ENCODE data around the gene ANKRD29.
"Not testable (repeated sequence)": the region's sequence is repeated elsewhere in the genome, so short reads cannot be mapped to it uniquely, and the experiment has no call there.

The ANKRD29 gene

GRCh38 chr18:23560186-23560585 lies 102.5 kb downstream of the ANKRD29 start:
- H3K18ac ChIP-seq (ENCODE audit: low read length) = no peak overlapping the region
- H3K4me1 ChIP-seq (ENCODE audit: control insufficient read depth in 1 of 2, insufficient read depth in 2 of 2, low read length in 2 of 2) = peaks cover 0 to 1% of the 10 kb centered on the region in 2 experiments
- no peak overlapping the region for H3K23ac ChIP-seq (ENCODE audit: low read length)
- no peak overlapping the region for H3K4me2 ChIP-seq (ENCODE audit: low read length)
- H3K27me3 ChIP-seq (ENCODE audit: insufficient read depth, low read length) = no peaks in the 10 kb centered on the region
- H3K27ac ChIP-seq (ENCODE audit: low read depth, low read length) = no peak overlapping the region
- H3K4ac ChIP-seq (ENCODE audit: low read depth, low read length) = no peak overlapping the region
- H4K12ac ChIP-seq (ENCODE audit: low read depth, low read length) = no peak overlapping the region
- no peak overlapping the region for H2BK12ac ChIP-seq (ENCODE audit: low read length)
- no peak overlapping the region for H2BK120ac ChIP-seq (ENCODE audit: insufficient read depth, low read length, poor library complexity)
- no peak overlapping the region for H4K8ac ChIP-seq (ENCODE audit: low read depth, low read length)
- no peak overlapping the region for H3K4me3 ChIP-seq (ENCODE audit: low read depth, low read length)
- no peak overlapping the region for H3K9ac ChIP-seq (ENCODE audit: low read length)
- no peak overlapping the region for H2AFZ ChIP-seq (ENCODE audit: insufficient read depth, low read length, poor library complexity)
- peaks cover 2% of the 10 kb centered on the region for H3K9me3 ChIP-seq (ENCODE audit: insufficient read depth, low read depth, low read length)
- H3K36me3 ChIP-seq (ENCODE audit: control insufficient read depth in 1 of 2, insufficient read depth in 2 of 2, low read length in 2 of 2) = peaks cover 26 to 39% of the 10 kb centered on the region in 2 experiments
- no peaks in the 10 kb centered on the region for H3K79me2 ChIP-seq (ENCODE audit: control insufficient read depth, insufficient read depth, low read length, poor library complexity)
- DNase-seq = no peak
- no peaks in the 10 kb centered on the region for H3K79me1 ChIP-seq (ENCODE audit: low read length)
- no CpG with 5 or more reads among the region's 4 CpGs for WGBS (ENCODE audit: extremely low coverage, insufficient coverage, insufficient read length)
- no peak overlapping the region for H3K14ac ChIP-seq (ENCODE audit: low read length)
- no peak overlapping the region for H4K91ac ChIP-seq (ENCODE audit: low read depth, low read length)
- H2AK5ac ChIP-seq (ENCODE audit: low read length) = no peak overlapping the region
- H2BK5ac ChIP-seq (ENCODE audit: low read depth, low read length, poor library complexity) = no peak overlapping the region

DNA sequence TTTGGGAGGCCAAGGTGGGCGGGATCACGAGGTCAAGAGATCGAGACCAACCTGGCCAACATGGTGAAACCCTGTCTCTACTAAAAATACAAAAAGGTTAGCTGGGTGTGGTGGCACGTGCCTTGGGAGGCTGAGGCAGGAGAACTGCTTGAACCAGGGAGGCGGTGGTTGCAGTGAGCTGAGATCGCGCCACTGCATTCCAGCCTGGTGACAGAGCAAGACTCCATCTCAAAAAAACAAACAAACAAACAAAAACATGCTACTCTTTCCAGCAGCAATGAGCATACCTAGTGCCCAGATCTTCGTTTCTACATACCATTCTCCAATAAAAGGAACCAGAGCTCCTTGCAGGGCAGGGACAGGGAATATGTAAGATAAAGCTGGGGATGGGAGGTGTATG lies 105.2 kb downstream of the ANKRD29 start:
- H2AFZ ChIP-seq (ENCODE audit: insufficient read depth, low read length, poor library complexity); H3K79me2 ChIP-seq (ENCODE audit: control insufficient read depth, insufficient read depth, low read length, poor library complexity); H3K4me2 ChIP-seq (ENCODE audit: low read length); H2BK12ac ChIP-seq (ENCODE audit: low read length); H3K27ac ChIP-seq (ENCODE audit: low read depth, low read length); H3K18ac ChIP-seq (ENCODE audit: low read length); H3K79me1 ChIP-seq (ENCODE audit: low read length); H2BK120ac ChIP-seq (ENCODE audit: insufficient read depth, low read length, poor library complexity); H3K14ac ChIP-seq (ENCODE audit: low read length); H3K4ac ChIP-seq (ENCODE audit: low read depth, low read length); H3K9me3 ChIP-seq (ENCODE audit: insufficient read depth, low read depth, low read length); H4K8ac ChIP-seq (ENCODE audit: low read depth, low read length); H3K27me3 ChIP-seq (ENCODE audit: insufficient read depth, low read length); H4K91ac ChIP-seq (ENCODE audit: low read depth, low read length); H3K4me1 ChIP-seq (ENCODE audit: control insufficient read depth in 1 of 2, insufficient read depth in 2 of 2, low read length in 2 of 2); H4K12ac ChIP-seq (ENCODE audit: low read depth, low read length); H3K9ac ChIP-seq (ENCODE audit: low read length); H3K4me3 ChIP-seq (ENCODE audit: low read depth, low read length); H2BK5ac ChIP-seq (ENCODE audit: low read depth, low read length, poor library complexity); H3K23ac ChIP-seq (ENCODE audit: low read length); H2AK5ac ChIP-seq (ENCODE audit: low read length): not testable (repeated sequence)
- no CpG with 5 or more reads among the region's 8 CpGs for WGBS (ENCODE audit: extremely low coverage, insufficient coverage, insufficient read length)
- DNase-seq = peak in 1 of 2 donors; percentile 71
- peaks cover 40 to 56% of the 10 kb centered on the region in 2 experiments for H3K36me3 ChIP-seq (ENCODE audit: control insufficient read depth in 1 of 2, insufficient read depth in 2 of 2, low read length in 2 of 2)

DNA sequence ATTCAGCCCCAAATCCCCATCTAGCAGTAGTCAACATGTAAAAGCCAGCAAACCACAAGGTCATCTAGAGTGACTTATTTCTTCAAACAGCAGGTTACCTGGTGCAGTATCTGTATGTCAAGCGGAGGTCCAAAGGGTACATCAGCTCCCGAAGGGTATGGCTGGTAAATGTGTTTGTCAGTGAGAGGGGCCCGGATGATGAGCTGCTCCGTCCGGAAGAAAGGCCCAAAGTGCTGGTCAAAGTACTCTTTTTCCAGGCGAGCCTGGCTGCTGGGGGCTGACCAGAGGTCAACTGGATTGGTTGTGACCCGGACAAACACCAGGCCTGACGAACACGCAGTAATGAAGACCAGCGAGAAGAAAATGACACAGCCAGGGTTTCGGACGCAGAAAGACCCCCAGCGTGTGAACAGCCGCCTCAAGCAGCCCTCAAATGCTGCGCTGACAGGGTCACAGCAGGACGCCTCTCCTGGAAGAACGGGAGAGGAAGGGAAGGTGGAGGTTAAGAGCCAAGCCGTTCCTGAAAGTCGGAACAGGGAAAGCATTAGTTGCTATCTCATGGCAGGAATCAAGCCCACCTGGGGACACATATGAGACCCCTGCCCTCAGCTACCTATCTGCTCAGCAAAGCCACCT lies 106.4 kb downstream of the ANKRD29 start:
- no peak overlapping the region for H3K9ac ChIP-seq (ENCODE audit: low read length)
- H2BK120ac ChIP-seq (ENCODE audit: insufficient read depth, low read length, poor library complexity) = no peak overlapping the region
- no peak overlapping the region for H3K4me3 ChIP-seq (ENCODE audit: low read depth, low read length)
- H3K4ac ChIP-seq (ENCODE audit: low read depth, low read length) = no peak overlapping the region
- no CpG with 5 or more reads among the region's 19 CpGs for WGBS (ENCODE audit: extremely low coverage, insufficient coverage, insufficient read length)
- H3K27ac ChIP-seq (ENCODE audit: low read depth, low read length) = no peak overlapping the region
- no peaks in the 10 kb centered on the region for H3K27me3 ChIP-seq (ENCODE audit: insufficient read depth, low read length)
- peaks cover 40 to 61% of the 10 kb centered on the region in 2 experiments for H3K36me3 ChIP-seq (ENCODE audit: control insufficient read depth in 1 of 2, insufficient read depth in 2 of 2, low read length in 2 of 2)
- no peak overlapping the region for H2AFZ ChIP-seq (ENCODE audit: insufficient read depth, low read length, poor library complexity)
- H3K23ac ChIP-seq (ENCODE audit: low read length) = no peak overlapping the region
- no peak overlapping the region for H3K4me2 ChIP-seq (ENCODE audit: low read length)
- no peak overlapping the region for H3K18ac ChIP-seq (ENCODE audit: low read length)
- DNase-seq = no peak
- H4K91ac ChIP-seq (ENCODE audit: low read depth, low read length) = no peak overlapping the region
- H2BK5ac ChIP-seq (ENCODE audit: low read depth, low read length, poor library complexity) = no peak overlapping the region
- no peak overlapping the region for H2AK5ac ChIP-seq (ENCODE audit: low read length)
- no peak overlapping the region for H3K14ac ChIP-seq (ENCODE audit: low read length)
- H3K9me3 ChIP-seq (ENCODE audit: insufficient read depth, low read depth, low read length) = peaks cover 10% of the 10 kb centered on the region
- H2BK12ac ChIP-seq (ENCODE audit: low read length) = no peak overlapping the region
- no peaks in the 10 kb centered on the region for H3K79me1 ChIP-seq (ENCODE audit: low read length)
- H3K79me2 ChIP-seq (ENCODE audit: control insufficient read depth, insufficient read depth, low read length, poor library complexity) = no peaks in the 10 kb centered on the region
- peaks cover 0 to 1% of the 10 kb centered on the region in 2 experiments for H3K4me1 ChIP-seq (ENCODE audit: control insufficient read depth in 1 of 2, insufficient read depth in 2 of 2, low read length in 2 of 2)
- no peak overlapping the region for H4K8ac ChIP-seq (ENCODE audit: low read depth, low read length)
- no peak overlapping the region for H4K12ac ChIP-seq (ENCODE audit: low read depth, low read length)

- Histone ChIP-seq H3K4me3 (ENCODE audit: low read depth, low read length) (no peak overlapping the region), H4K8ac (ENCODE audit: low read depth, low read length) (no peak overlapping the region), H2AK5ac (ENCODE audit: low read length) (no peak overlapping the region), H3K4me2 (ENCODE audit: low read length) (no peak overlapping the region), H3K79me1 (ENCODE audit: low read length) (no peaks in the 10 kb centered on the region), H3K18ac (ENCODE audit: low read length) (no peak overlapping the region), H3K4me1 (ENCODE audit: control insufficient read depth in 1 of 2, insufficient read depth in 2 of 2, low read length in 2 of 2) (peaks cover 0 to 1% of the 10 kb centered on the region in 2 experiments), H2BK120ac (ENCODE audit: insufficient read depth, low read length, poor library complexity) (no peak overlapping the region), H3K36me3 (ENCODE audit: control insufficient read depth in 1 of 2, insufficient read depth in 2 of 2, low read length in 2 of 2) (peaks cover 40 to 52% of the 10 kb centered on the region in 2 experiments), H3K4ac (ENCODE audit: low read depth, low read length) (no peak overlapping the region), H3K27ac (ENCODE audit: low read depth, low read length) (no peak overlapping the region), H3K79me2 (ENCODE audit: control insufficient read depth, insufficient read depth, low read length, poor library complexity) (no peaks in the 10 kb centered on the region), H3K27me3 (ENCODE audit: insufficient read depth, low read length) (no peaks in the 10 kb centered on the region), H4K91ac (ENCODE audit: low read depth, low read length) (no peak overlapping the region), H2AFZ (ENCODE audit: insufficient read depth, low read length, poor library complexity) (no peak overlapping the region), H4K12ac (ENCODE audit: low read depth, low read length) (no peak overlapping the region), H2BK5ac (ENCODE audit: low read depth, low read length, poor library complexity) (no peak overlapping the region), H3K14ac (ENCODE audit: low read length) (no peak overlapping the region), H2BK12ac (ENCODE audit: low read length) (no peak overlapping the region), H3K23ac (ENCODE audit: low read length) (no peak overlapping the region), H3K9me3 (ENCODE audit: insufficient read depth, low read depth, low read length) (peaks cover 10% of the 10 kb centered on the region), H3K9ac (ENCODE audit: low read length) (no peak overlapping the region)
- WGBS (ENCODE audit: extremely low coverage, insufficient coverage, insufficient read length) = no CpG with 5 or more reads among the region's 6 CpGs
- no peak for DNase-seq
Observed at GRCh38 chr18:23553887-23554286, 108.8 kb downstream of the ANKRD29 start.
